SK-N-MC (cell line): ENCODE measurements around the gene SMAD3.

Experiments
- DNase-seq: peaks from one replicate; pipeline ENCODE4 v3.0.0-alpha.2; 2011; ENCODE audit warnings: low read depth, low spot score
- H3K27ac ChIP-seq: fragments of 200-600 bp; sonication (generic); 2 replicates; pipeline ENCODE4 v1.5.1; 2016; ENCODE audit warnings: mixed run types
- H3K36me3 ChIP-seq: fragments of 200-600 bp; sonication (generic); 2 replicates; pipeline ENCODE4 v1.6.1; 2017; ENCODE audit warnings: antibody characterized with exemption, low read length, mixed read lengths; ENCODE audit not compliant: insufficient read depth
- H3K4me3 ChIP-seq: fragments of 200-600 bp; sonication (generic); 2 replicates; pipeline ENCODE4 v1.5.1; 2016
- H3K9ac ChIP-seq: fragments of 200-600 bp; sonication (generic); 2 replicates; pipeline ENCODE4 v1.8.0; 2017; ENCODE audit warnings: mixed run types, mixed read lengths; ENCODE audit not compliant: insufficient read length
- H3K9me3 ChIP-seq: fragments of 200-600 bp; sonication (generic); 2 replicates; pipeline ENCODE4 v1.6.1; 2017; ENCODE audit warnings: low read depth, mild to moderate bottlenecking, antibody characterized with exemption, low read length, moderate library complexity, mixed read lengths
- EZH2 ChIP-seq: fragments of 200-600 bp; sonication (generic); IDR thresholded peaks from one replicate; pipeline ENCODE4 v1.6.1; 2017; ENCODE audit warnings: antibody characterized with exemption
- FOXP2 ChIP-seq: optimal IDR thresholded peaks from 2 replicates; pipeline ENCODE3; 2011; ENCODE audit warnings: mild to moderate bottlenecking, moderate library complexity; ENCODE audit not compliant: insufficient read depth; ENCODE audit errors: extremely low read length, control extremely low read depth
- POLR2AphosphoS5 ChIP-seq: IDR thresholded peaks from 2 replicates; pipeline ENCODE4 v1.6.1; 2012; ENCODE audit warnings: mild to moderate bottlenecking, low read depth, low read length, borderline replicate concordance

SMAD3 gene

GRCh38 chr15:67196672-67197363 lies 131.4 kb downstream of the SMAD3 start:
- DNase-seq = no peak

GRCh38 chr15:67197364-67197695 lies 131.9 kb downstream of the SMAD3 start:
- no peak overlapping the region for H3K4me3 ChIP-seq
- TF ChIP-seq POLR2AphosphoS5 (peak; percentile 27; the same call in 1 of the 2 replicates), EZH2 (no peak), FOXP2 (no peak)
- no peak overlapping the region for H3K27ac ChIP-seq
- H3K9me3 ChIP-seq = no peaks in the 10 kb centered on the region
- no peak overlapping the region for H3K9ac ChIP-seq
- DNase-seq = no peak
- H3K36me3 ChIP-seq = 0 out of 2 replicates have a peak, but pooled peaks cover 3% of the 10 kb centered on the region

More at GRCh38 chr15:67196672-67197363, 131.4 kb downstream of the SMAD3 start:
- peaks cover 3% of the 10 kb centered on the region; the same call in 1 of the 2 replicates for H3K36me3 ChIP-seq
- H3K9me3 ChIP-seq = no peaks in the 10 kb centered on the region
- no peak overlapping the region for H3K4me3 ChIP-seq
- TF ChIP-seq FOXP2 = no peak
- no peak for TF ChIP-seq EZH2
- no peak for TF ChIP-seq POLR2AphosphoS5
- no peak overlapping the region for H3K9ac ChIP-seq
- no peak overlapping the region for H3K27ac ChIP-seq

- DNase-seq = no peak
- Histone ChIP-seq H3K4me3 (no peak overlapping the region), H3K27ac (no peak overlapping the region), H3K36me3 (0 out of 2 replicates have a peak, but pooled peaks cover 3% of the 10 kb centered on the region), H3K9ac (no peak overlapping the region), H3K9me3 (no peaks in the 10 kb centered on the region)
- TF ChIP-seq EZH2 (no peak), POLR2AphosphoS5 (no peak), FOXP2 (no peak)
Observed at GRCh38 chr15:67198157-67198754, 132.9 kb downstream of the SMAD3 start.

DNA sequence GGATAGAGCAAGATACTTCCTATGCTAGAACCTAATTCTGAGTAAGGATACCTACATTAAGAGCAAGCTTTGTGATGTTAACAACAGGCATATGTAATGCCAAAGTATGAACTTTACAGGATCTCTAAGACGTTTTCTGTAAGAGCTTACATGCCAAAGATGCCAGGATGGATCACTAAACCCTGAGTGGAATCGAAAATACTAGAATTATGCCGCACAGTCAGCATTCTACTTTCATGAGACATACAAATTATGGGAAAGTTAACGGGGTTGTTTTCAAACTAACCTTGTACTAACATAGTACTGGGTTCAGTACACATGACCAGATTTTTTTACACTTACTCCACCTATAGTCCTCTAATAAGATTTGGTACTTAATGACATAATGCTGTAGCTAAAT lies 134.0 kb downstream of the SMAD3 start:
- no peak overlapping the region for H3K27ac ChIP-seq

DNA sequence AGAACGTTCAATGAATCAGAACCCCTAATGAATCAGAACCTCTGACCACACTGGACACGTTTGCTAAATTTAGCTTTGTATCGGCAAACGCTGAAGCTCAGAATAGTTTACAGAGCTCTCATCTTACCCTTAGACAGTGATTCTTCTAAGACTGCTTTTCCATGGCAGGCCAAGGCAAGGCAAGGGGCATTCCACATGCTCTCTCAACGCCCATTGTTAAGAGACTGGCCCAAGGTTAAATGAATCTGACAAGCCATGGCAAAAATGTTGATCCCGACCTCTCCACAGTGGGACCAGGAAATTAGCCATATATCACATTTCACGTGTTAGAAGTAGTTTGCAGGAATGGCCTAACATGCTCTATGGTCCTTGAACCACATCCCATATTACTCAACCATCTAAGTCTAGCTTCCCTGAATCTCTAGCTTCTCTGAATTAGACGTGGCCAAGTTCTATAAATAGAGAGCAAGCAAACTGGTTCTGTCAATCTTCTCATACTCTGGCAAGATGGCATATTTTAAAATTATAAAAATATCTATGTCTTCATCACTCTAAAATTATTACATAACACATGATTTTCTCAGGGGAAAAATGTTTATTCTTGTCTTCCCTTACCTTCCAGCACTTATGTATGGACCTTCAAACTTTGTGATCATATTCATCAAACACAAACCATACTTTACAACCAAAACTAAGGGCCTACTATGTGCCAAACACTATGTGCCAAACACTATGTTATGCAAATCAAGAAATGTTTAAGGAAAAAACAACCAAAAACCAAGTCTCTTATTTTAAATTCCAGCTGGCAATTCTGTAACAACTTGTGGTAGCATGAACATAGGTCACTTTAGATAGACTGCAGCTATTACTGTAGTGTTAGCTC lies 134.7 kb downstream of the SMAD3 start:
- no peak overlapping the region for H3K9ac ChIP-seq
- DNase-seq = no peak
- H3K36me3 ChIP-seq = 0 out of 2 replicates have a peak, but pooled peaks cover 3% of the 10 kb centered on the region
- H3K4me3 ChIP-seq = no peak overlapping the region
- no peak for TF ChIP-seq EZH2
- TF ChIP-seq POLR2AphosphoS5 = no peak
- no peak for TF ChIP-seq FOXP2
- no peak overlapping the region for H3K27ac ChIP-seq
- H3K9me3 ChIP-seq = no peaks in the 10 kb centered on the region

More for the DNA sequence above, 134.0 kb downstream of the SMAD3 start:
- no peak for TF ChIP-seq EZH2
- TF ChIP-seq FOXP2 = no peak
- no peak for TF ChIP-seq POLR2AphosphoS5
- H3K4me3 ChIP-seq = no peak overlapping the region
- no peaks in the 10 kb centered on the region for H3K9me3 ChIP-seq
- no peak for DNase-seq
- H3K36me3 ChIP-seq = 0 out of 2 replicates have a peak, but pooled peaks cover 3% of the 10 kb centered on the region
- H3K9ac ChIP-seq = no peak overlapping the region

GRCh38 chr15:67201136-67201535 lies 135.7 kb downstream of the SMAD3 start:
- DNase-seq = no peak
- Histone ChIP-seq H3K27ac (no peak overlapping the region), H3K9me3 (no peaks in the 10 kb centered on the region), H3K36me3 (0 out of 2 replicates have a peak, but pooled peaks cover 3% of the 10 kb centered on the region), H3K4me3 (no peak overlapping the region), H3K9ac (no peak overlapping the region)
- TF ChIP-seq POLR2AphosphoS5 = no peak
- TF ChIP-seq FOXP2 = no peak
- no peak for TF ChIP-seq EZH2

DNA sequence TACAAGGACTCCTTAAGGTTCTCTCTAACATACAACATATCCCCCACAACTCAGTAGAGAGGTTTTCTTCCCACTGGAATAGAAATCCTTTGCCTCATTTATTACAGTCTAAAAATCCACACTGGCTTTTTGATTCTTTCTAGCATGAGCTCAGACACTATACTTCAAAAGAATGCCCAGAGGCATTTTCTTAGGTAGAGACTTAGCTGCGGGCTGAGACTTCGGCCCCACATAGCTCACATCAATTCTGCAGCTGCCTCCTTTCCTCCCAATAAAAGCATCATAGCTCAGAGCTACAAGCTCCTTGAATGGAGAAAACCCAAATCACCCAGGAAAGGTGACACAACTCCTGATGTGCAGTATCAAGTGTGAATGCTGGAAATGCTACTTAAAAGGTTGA lies 136.7 kb downstream of the SMAD3 start:
- TF ChIP-seq FOXP2 = no peak
- TF ChIP-seq EZH2 = no peak
- TF ChIP-seq POLR2AphosphoS5 = no peak
- no peak for DNase-seq
- H3K27ac ChIP-seq = no peak overlapping the region
- H3K9me3 ChIP-seq = no peaks in the 10 kb centered on the region
- H3K36me3 ChIP-seq = 0 out of 2 replicates have a peak, but pooled peaks cover 3% of the 10 kb centered on the region
- H3K9ac ChIP-seq = no peak overlapping the region
- no peak overlapping the region for H3K4me3 ChIP-seq

DNA sequence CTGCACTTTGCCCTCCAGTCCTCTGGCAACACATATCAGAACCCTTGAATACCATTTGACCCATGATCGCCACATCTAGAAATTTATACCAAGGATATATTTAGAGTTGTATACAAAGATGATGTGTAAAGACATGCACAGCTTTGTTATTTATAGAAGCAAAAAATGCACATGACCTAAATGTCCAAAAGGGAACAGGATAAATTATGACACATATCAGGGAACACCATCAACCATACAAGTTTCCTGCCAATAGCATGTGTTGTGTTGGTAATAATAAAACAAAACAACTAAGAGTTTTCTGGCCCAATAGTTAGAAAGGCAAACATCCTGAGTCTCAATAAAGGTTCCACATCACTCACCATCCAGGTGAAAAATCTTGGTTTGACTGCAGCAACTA lies 137.6 kb downstream of the SMAD3 start:
- no peak for DNase-seq
- H3K27ac ChIP-seq = no peak overlapping the region
- no peak overlapping the region for H3K4me3 ChIP-seq
- H3K9me3 ChIP-seq = no peaks in the 10 kb centered on the region
- no peak overlapping the region for H3K9ac ChIP-seq
- TF ChIP-seq FOXP2 (no peak), EZH2 (no peak), POLR2AphosphoS5 (no peak)
- peaks cover 10% of the 10 kb centered on the region for H3K36me3 ChIP-seq
